ENCODE data around the gene TRIM63. TPM values are rescaled to one million over a fixed set of nuclear protein-coding genes. Genes with fewer than 3 reads are reported as not detected.

Gene TRIM63
- total and polyA plus RNA-seq, 2 donors (not counting 3 experiments of a cell fraction or from before 2014, with no cell fraction given) = not detected

DNA sequence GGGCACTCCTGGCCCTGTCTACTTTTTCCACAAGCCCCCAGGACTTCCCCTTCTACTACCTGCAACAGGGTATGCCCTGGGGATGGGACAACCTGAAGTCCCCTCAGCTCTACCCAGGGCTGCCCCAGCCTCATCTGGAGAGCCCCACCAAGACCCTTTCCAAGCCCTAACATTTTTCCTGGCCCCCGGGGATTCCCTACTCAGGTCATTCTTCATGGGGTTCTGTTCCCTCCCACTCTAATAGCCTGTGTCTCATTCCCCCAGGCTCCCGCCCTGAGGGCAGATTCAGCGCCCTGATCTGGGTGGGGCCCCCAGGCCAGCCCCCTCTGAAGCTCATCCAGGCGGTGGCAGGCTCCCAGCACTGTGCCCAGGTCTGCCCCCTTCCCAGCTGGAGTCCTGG, 36.2 kb downstream of the TRIM63 start:
- Histone ChIP-seq H3K9me1 (replicated peaks; ENCODE audit: control insufficient read depth, extremely low read depth, insufficient read depth, low read length) (no peaks in the 10 kb centered on the region), H3K27me3 (ENCODE audit: control insufficient read depth in 2 of 2, insufficient read depth in 2 of 2, low read length in 2 of 2) (peaks cover 0 to 3% of the 10 kb centered on the region in 2 experiments), H3K4me3 (replicated peaks in 1 of 3; ENCODE audit: insufficient read depth in 1 of 3, low read depth in 1 of 3, low read length in 3 of 3) (no peak overlapping the region), H2AFZ (ENCODE audit: low read depth, low read length) (no peak overlapping the region), H3K4me2 (ENCODE audit: insufficient read depth, low read length) (no peak overlapping the region), H3K79me2 (ENCODE audit: control insufficient read depth, insufficient read depth, low read length) (no peaks in the 10 kb centered on the region), H3K36me3 (ENCODE audit: control insufficient read depth in 2 of 2, extremely low read depth in 1 of 2, insufficient read depth in 2 of 2, low read length in 2 of 2) (no peaks in the 10 kb centered on the region), H3K4me1 (ENCODE audit: control insufficient read depth, extremely low read depth, insufficient read depth, low read length) (peaks cover 10% of the 10 kb centered on the region), H3K27ac (ENCODE audit: insufficient read depth, low read depth, low read length) (no peak overlapping the region), H3K9ac (replicated peaks; ENCODE audit: extremely low read depth, insufficient read depth, low read length) (no peak overlapping the region), H4K20me1 (replicated peaks; ENCODE audit: control insufficient read depth, extremely low read depth, insufficient read depth, low read length) (no peaks in the 10 kb centered on the region), H3K9me3 (replicated peaks; ENCODE audit: control insufficient read depth, insufficient read depth, low read length) (no peaks in the 10 kb centered on the region)
- intact Hi-C loops (cut with micrococcal nuclease) = no loop called here
- no TSS peak for BruUV-seq (replicated peaks)
- DNase-seq (ENCODE audit: low read depth, low spot score) (no peak), FAIRE-seq (no peak)
- dilution Hi-C loops (cut with MboI; ENCODE audit: extremely low pct_ligation_motif_present, low sequenced_read_pairs) = no loop called here
- TF ChIP-seq JUN (IDR thresholded peaks at IDR 0.05; ENCODE audit: borderline replicate concordance, insufficient read depth, insufficient read length, low read depth) (no peak), MAX (IDR thresholded peaks at IDR 0.05; ENCODE audit: insufficient read depth, insufficient read length) (no peak), MYC (IDR thresholded peaks at IDR 0.05; ENCODE audit: low read depth, low read length) (no peak), FOS (IDR thresholded peaks at IDR 0.05; ENCODE audit: borderline replicate concordance, insufficient read depth, low read length) (no peak), POLR2A (IDR thresholded peaks at IDR 0.05; ENCODE audit: low read depth, low read length) (no peak), POLR2AphosphoS5 (IDR thresholded peaks at IDR 0.05; ENCODE audit: insufficient read depth, low read depth, low read length) (no peak), GATA2 (IDR thresholded peaks at IDR 0.05; ENCODE audit: insufficient read depth, insufficient read length, low read depth, low read length) (no peak), EZH2 (IDR thresholded peaks at IDR 0.05; ENCODE audit: borderline replicate concordance, low read depth, low read length, severe bottlenecking) (no peak)
- TF ChIP-seq, protein P1, sequence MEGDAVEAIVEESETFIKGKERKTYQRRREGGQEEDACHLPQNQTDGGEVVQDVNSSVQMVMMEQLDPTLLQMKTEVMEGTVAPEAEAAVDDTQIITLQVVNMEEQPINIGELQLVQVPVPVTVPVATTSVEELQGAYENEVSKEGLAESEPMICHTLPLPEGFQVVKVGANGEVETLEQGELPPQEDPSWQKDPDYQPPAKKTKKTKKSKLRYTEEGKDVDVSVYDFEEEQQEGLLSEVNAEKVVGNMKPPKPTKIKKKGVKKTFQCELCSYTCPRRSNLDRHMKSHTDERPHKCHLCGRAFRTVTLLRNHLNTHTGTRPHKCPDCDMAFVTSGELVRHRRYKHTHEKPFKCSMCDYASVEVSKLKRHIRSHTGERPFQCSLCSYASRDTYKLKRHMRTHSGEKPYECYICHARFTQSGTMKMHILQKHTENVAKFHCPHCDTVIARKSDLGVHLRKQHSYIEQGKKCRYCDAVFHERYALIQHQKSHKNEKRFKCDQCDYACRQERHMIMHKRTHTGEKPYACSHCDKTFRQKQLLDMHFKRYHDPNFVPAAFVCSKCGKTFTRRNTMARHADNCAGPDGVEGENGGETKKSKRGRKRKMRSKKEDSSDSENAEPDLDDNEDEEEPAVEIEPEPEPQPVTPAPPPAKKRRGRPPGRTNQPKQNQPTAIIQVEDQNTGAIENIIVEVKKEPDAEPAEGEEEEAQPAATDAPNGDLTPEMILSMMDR (IDR thresholded peaks at IDR 0.05; ENCODE audit: extremely low read depth in 1 of 2, insufficient read depth in 1 of 2, low read depth in 1 of 2, low read length in 2 of 2) = no peak
- ChIA-PET CTCF (interaction anchor here (0.9 to 1.8 kb wide), 3 partner anchors 114 to 386 kb away, joined by 3 to 6 read pairs (median 4); partner anchors contain the start of gene ZNF593), POLR2A (no interaction called here)
